GM15510 (cell line): Measurements from ENCODE around the gene DNHD1.
A peak's percentile ranks its signal among the peaks of the same experiment; 100 is the strongest.

Experiments
- POLR2A ChIP-seq: IDR thresholded peaks from 3 replicates; pipeline ENCODE4 v1.6.1; 2011; ENCODE audit warnings: borderline replicate concordance; ENCODE audit not compliant: insufficient read length; ENCODE audit errors: extremely low read depth

Gene DNHD1

GRCh38 chr11:6603287-6604080, 106.4 kb downstream of the DNHD1 start, which contains the start of the genes ILK and RRP8:
Gene ILK, plus strand, starts transcription at chr11:6603774. Its CDS starts 498 bp downstream, at chr11:6604272.
Gene RRP8, minus strand, starts transcription at chr11:6603616. Its CDS starts 114 bp downstream, at chr11:6603502.
- TF ChIP-seq POLR2A: peak; percentile 81

- TF ChIP-seq POLR2A: no peak
These were observed 107.1 kb downstream of the DNHD1 start for GRCh38 chr11:6604081-6604626.

- TF ChIP-seq POLR2A: no peak
These were observed 107.7 kb downstream of the DNHD1 start for GRCh38 chr11:6604790-6605189.

- peak; percentile 39 for TF ChIP-seq POLR2A
These were observed 109.5 kb downstream of the DNHD1 start for GRCh38 chr11:6606471-6607189.

- no peak for TF ChIP-seq POLR2A
These were observed 110.2 kb downstream of the DNHD1 start for GRCh38 chr11:6607190-6607795.

GRCh38 chr11:6608011-6608410, 110.9 kb downstream of the DNHD1 start:
- TF ChIP-seq POLR2A: no peak

GRCh38 chr11:6608726-6609501, 111.8 kb downstream of the DNHD1 start:
- TF ChIP-seq POLR2A: no peak

GRCh38 chr11:6609502-6610015, 112.5 kb downstream of the DNHD1 start:
- no peak for TF ChIP-seq POLR2A

GRCh38 chr11:6610591-6610990, 113.5 kb downstream of the DNHD1 start:
- TF ChIP-seq POLR2A: no peak

- TF ChIP-seq POLR2A: no peak
These were observed 114.2 kb downstream of the DNHD1 start for GRCh38 chr11:6611092-6611962.

GRCh38 chr11:6611963-6612212, 114.8 kb downstream of the DNHD1 start:
- no peak for TF ChIP-seq POLR2A

GRCh38 chr11:6612213-6613041, 115.3 kb downstream of the DNHD1 start, which contains the start of gene TAF10:
Gene TAF10, minus strand, starts transcription at chr11:6612216. Its CDS starts 27 bp downstream, at chr11:6612189.
- peak; percentile 90 for TF ChIP-seq POLR2A
